ENCODE results near the gene RXRA. TPM values are rescaled to one million over a fixed set of nuclear protein-coding genes. Genes with fewer than 3 reads are reported as not detected.

Gene RXRA
- total RNA-seq, 2 experiments from 2014 or later = 22.1 to 22.5 TPM

- Mint-ChIP-seq H3K4me3 (no peak overlapping the region), H3K36me3 (peaks cover 3% of the 10 kb centered on the region), H3K27ac (no peak overlapping the region), H3K27me3 (no peaks in the 10 kb centered on the region), H3K4me1 (ENCODE audit: low read depth) (no peaks in the 10 kb centered on the region), H3K9me3 (no peaks in the 10 kb centered on the region)
- CTCF ChIA-PET = interaction anchor here (1.2 kb wide), 1 partner anchor 260 kb away, joined by 5 read pairs; no protein-coding TSS in a partner anchor
- POLR2A ChIA-PET = no interaction called here
- DNase-seq = no peak
- intact Hi-C loops (cut with micrococcal nuclease) = no loop called here
These were observed 105.4 kb downstream of the RXRA start for GRCh38 chr9:134431626-134432025.

- ChIA-PET POLR2A (no interaction called here), CTCF (interaction anchor here (0.8 to 1.2 kb wide), 3 partner anchors 11 to 261 kb away, joined by 3 to 5 read pairs (median 3); no protein-coding TSS in a partner anchor)
- intact Hi-C loops (cut with micrococcal nuclease) = no loop called here
- peaks cover 3% of the 10 kb centered on the region for H3K36me3 Mint-ChIP-seq
- H3K4me3 Mint-ChIP-seq = no peak overlapping the region
- H3K4me1 Mint-ChIP-seq (ENCODE audit: low read depth) = no peaks in the 10 kb centered on the region
- DNase-seq = no peak
- H3K27ac Mint-ChIP-seq = no peak overlapping the region
- no peaks in the 10 kb centered on the region for H3K27me3 Mint-ChIP-seq
- no peaks in the 10 kb centered on the region for H3K9me3 Mint-ChIP-seq
These were observed 106.2 kb downstream of the RXRA start for GRCh38 chr9:134432471-134432870.

GRCh38 chr9:134433101-134433500 lies 106.8 kb downstream of the RXRA start:
- Mint-ChIP-seq H3K27ac (no peak overlapping the region), H3K27me3 (no peaks in the 10 kb centered on the region), H3K4me1 (ENCODE audit: low read depth) (no peaks in the 10 kb centered on the region), H3K36me3 (peaks cover 3% of the 10 kb centered on the region), H3K9me3 (no peaks in the 10 kb centered on the region), H3K4me3 (no peak overlapping the region)
- ChIA-PET POLR2A (no interaction called here), CTCF (interaction anchor here (0.8 to 1.2 kb wide), 2 partner anchors 10 to 77 kb away, joined by 3 read pairs; no protein-coding TSS in a partner anchor)
- no peak for DNase-seq
- intact Hi-C loops (cut with micrococcal nuclease) = no loop called here

- H3K9me3 Mint-ChIP-seq = no peaks in the 10 kb centered on the region
- intact Hi-C loops (cut with micrococcal nuclease) = no loop called here
- CTCF ChIA-PET = no interaction called here
- H3K4me1 Mint-ChIP-seq (ENCODE audit: low read depth) = no peaks in the 10 kb centered on the region
- H3K27me3 Mint-ChIP-seq = no peaks in the 10 kb centered on the region
- no peak overlapping the region for H3K4me3 Mint-ChIP-seq
- no peak for DNase-seq
- POLR2A ChIA-PET = no interaction called here
- H3K27ac Mint-ChIP-seq = no peak overlapping the region
- peaks cover 3% of the 10 kb centered on the region for H3K36me3 Mint-ChIP-seq
These were observed 107.9 kb downstream of the RXRA start for GRCh38 chr9:134433909-134434882.

GRCh38 chr9:134434894-134435506 lies 108.7 kb downstream of the RXRA start:
- H3K27me3 Mint-ChIP-seq = no peaks in the 10 kb centered on the region
- DNase-seq = no peak
- no peak overlapping the region for H3K27ac Mint-ChIP-seq
- ChIA-PET CTCF (interaction anchor here (0.6 kb wide), 1 partner anchor 272 kb away, joined by 3 read pairs; no protein-coding TSS in a partner anchor), POLR2A (no interaction called here)
- peaks cover 3% of the 10 kb centered on the region for H3K36me3 Mint-ChIP-seq
- no peaks in the 10 kb centered on the region for H3K4me1 Mint-ChIP-seq (ENCODE audit: low read depth)
- no peaks in the 10 kb centered on the region for H3K9me3 Mint-ChIP-seq
- intact Hi-C loops (cut with micrococcal nuclease) = no loop called here
- no peak overlapping the region for H3K4me3 Mint-ChIP-seq

GRCh38 chr9:134435550-134436378 lies 109.5 kb downstream of the RXRA start:
- no peaks in the 10 kb centered on the region for H3K9me3 Mint-ChIP-seq
- peaks cover 3% of the 10 kb centered on the region for H3K36me3 Mint-ChIP-seq
- H3K27me3 Mint-ChIP-seq = no peaks in the 10 kb centered on the region
- ChIA-PET CTCF (interaction anchor here (0.6 to 1.2 kb wide), 2 partner anchors 265 to 273 kb away, joined by 3 to 7 read pairs; no protein-coding TSS in a partner anchor), POLR2A (no interaction called here)
- H3K4me1 Mint-ChIP-seq (ENCODE audit: low read depth) = no peaks in the 10 kb centered on the region
- no peak overlapping the region for H3K27ac Mint-ChIP-seq
- intact Hi-C loops (cut with micrococcal nuclease) = no loop called here
- no peak for DNase-seq
- no peak overlapping the region for H3K4me3 Mint-ChIP-seq

GRCh38 chr9:134436379-134436762 lies 110.1 kb downstream of the RXRA start:
- Mint-ChIP-seq H3K4me1 (ENCODE audit: low read depth) (no peaks in the 10 kb centered on the region), H3K27me3 (peaks cover 5% of the 10 kb centered on the region), H3K27ac (no peak overlapping the region)

GRCh38 chr9:134436911-134437310 lies 110.7 kb downstream of the RXRA start:
- ChIA-PET POLR2A (no interaction called here), CTCF (interaction anchor here (1.2 kb wide), 1 partner anchor 266 kb away, joined by 7 read pairs; no protein-coding TSS in a partner anchor)
- H3K9me3 Mint-ChIP-seq = no peaks in the 10 kb centered on the region
- no peak overlapping the region for H3K4me3 Mint-ChIP-seq
- H3K27ac Mint-ChIP-seq = no peak overlapping the region
- DNase-seq = no peak
- H3K4me1 Mint-ChIP-seq (ENCODE audit: low read depth) = no peaks in the 10 kb centered on the region
- peaks cover 3% of the 10 kb centered on the region for H3K36me3 Mint-ChIP-seq
- H3K27me3 Mint-ChIP-seq = peaks cover 6% of the 10 kb centered on the region
- intact Hi-C loops (cut with micrococcal nuclease) = no loop called here

More at GRCh38 chr9:134436379-134436762, 110.1 kb downstream of the RXRA start:
- ChIA-PET POLR2A (no interaction called here), CTCF (interaction anchor here (1.2 kb wide), 1 partner anchor 265 kb away, joined by 7 read pairs; no protein-coding TSS in a partner anchor)
- DNase-seq = no peak
- no peak overlapping the region for H3K4me3 Mint-ChIP-seq
- intact Hi-C loops (cut with micrococcal nuclease) = no loop called here
- H3K9me3 Mint-ChIP-seq = no peaks in the 10 kb centered on the region
- H3K36me3 Mint-ChIP-seq = peaks cover 3% of the 10 kb centered on the region

- Mint-ChIP-seq H3K36me3 (peaks cover 3% of the 10 kb centered on the region), H3K27me3 (peaks cover 6% of the 10 kb centered on the region), H3K4me3 (no peak overlapping the region), H3K4me1 (ENCODE audit: low read depth) (peaks cover under 1% of the 10 kb centered on the region), H3K27ac (no peak overlapping the region), H3K9me3 (no peaks in the 10 kb centered on the region)
- intact Hi-C loops (cut with micrococcal nuclease) = no loop called here
- DNase-seq = no peak
- CTCF ChIA-PET = interaction anchor here (0.8 kb wide), 1 partner anchor 73 kb away, joined by 3 read pairs; no protein-coding TSS in a partner anchor
- POLR2A ChIA-PET = no interaction called here
These were observed 111.3 kb downstream of the RXRA start for GRCh38 chr9:134437403-134438194.

GRCh38 chr9:134438195-134438788 lies 112.0 kb downstream of the RXRA start:
- H3K36me3 Mint-ChIP-seq = peaks cover 3% of the 10 kb centered on the region
- H3K27me3 Mint-ChIP-seq = peaks cover 6% of the 10 kb centered on the region
- H3K4me1 Mint-ChIP-seq (ENCODE audit: low read depth) = peaks cover 4% of the 10 kb centered on the region
- no peak overlapping the region for H3K4me3 Mint-ChIP-seq
- intact Hi-C loops (cut with micrococcal nuclease) = no loop called here
- no peak for DNase-seq
- H3K27ac Mint-ChIP-seq = no peak overlapping the region
- H3K9me3 Mint-ChIP-seq = no peaks in the 10 kb centered on the region
- POLR2A ChIA-PET = no interaction called here
- CTCF ChIA-PET = interaction anchor here (0.8 to 1.8 kb wide), 2 partner anchors 74 to 267 kb away, joined by 3 to 6 read pairs; no protein-coding TSS in a partner anchor

- intact Hi-C loops (cut with micrococcal nuclease) = no loop called here
- Mint-ChIP-seq H3K27ac (no peak overlapping the region), H3K27me3 (peaks cover 6% of the 10 kb centered on the region), H3K36me3 (peaks cover 3% of the 10 kb centered on the region), H3K4me3 (no peak overlapping the region), H3K9me3 (no peaks in the 10 kb centered on the region), H3K4me1 (ENCODE audit: low read depth) (peaks cover 10% of the 10 kb centered on the region)
- ChIA-PET POLR2A (no interaction called here), CTCF (interaction anchor here (1.5 to 1.8 kb wide), 2 partner anchors 10 to 269 kb away, joined by 6 to 7 read pairs; no protein-coding TSS in a partner anchor)
- no peak for DNase-seq
These were observed 113.1 kb downstream of the RXRA start for GRCh38 chr9:134439368-134439784.

All from activated CD4-positive, alpha-beta memory T cell treated with anti-CD3 and anti-CD28 coated beads for 36 hours (primary cell).